Mesenchymal stem cell (in vitro differentiated cells and primary cell): Measurements from ENCODE around the gene KCNG2.

Experiments
- DNase-seq: peaks from one replicate; pipeline ENCODE4 v3.0.0-alpha.2; 2013
- H2AFZ ChIP-seq: one replicate; pipeline ENCODE4 v1.6.1; 2013; ENCODE audit warnings: low read depth, mild to moderate bottlenecking, control low read depth, inconsistent platforms, low read length, moderate library complexity
- H2AK5ac ChIP-seq: 2 replicates; pipeline ENCODE4 v1.6.1; 2013; ENCODE audit warnings: low read length, moderate library complexity, mild to moderate bottlenecking, inconsistent platforms; ENCODE audit not compliant: severe bottlenecking
- H2BK120ac ChIP-seq: one replicate; pipeline ENCODE4 v1.6.1; 2013; ENCODE audit warnings: low read depth, mild to moderate bottlenecking, inconsistent platforms, low read length, moderate library complexity
- H2BK12ac ChIP-seq, 2 experiments: one replicate each; pipeline ENCODE4 v1.6.1; 2013; ENCODE audit warnings: inconsistent platforms in 2 of 2, low read length in 2 of 2, mild to moderate bottlenecking in 2 of 2, moderate library complexity in 2 of 2, control low read depth in 1 of 2
- H2BK15ac ChIP-seq: one replicate; pipeline ENCODE4 v1.6.1; 2013; ENCODE audit warnings: mild to moderate bottlenecking, low read depth, inconsistent platforms; ENCODE audit not compliant: poor library complexity, severe bottlenecking
- H2BK5ac ChIP-seq: 2 replicates; pipeline ENCODE4 v1.6.1; 2013; ENCODE audit warnings: low read depth, mild to moderate bottlenecking, low read length, control low read depth, inconsistent platforms; ENCODE audit not compliant: poor library complexity, severe bottlenecking
- H3K14ac ChIP-seq, 2 experiments: one replicate each; pipeline ENCODE4 v1.6.1; 2013; ENCODE audit warnings: inconsistent platforms in 2 of 2, low read length in 2 of 2, control low read depth in 1 of 2, mild to moderate bottlenecking in 1 of 2, moderate library complexity in 1 of 2
- H3K18ac ChIP-seq, 2 experiments: one replicate each; pipeline ENCODE4 v1.6.1; 2013; ENCODE audit warnings: inconsistent platforms in 2 of 2, low read length in 2 of 2, control low read depth in 1 of 2, low read depth in 1 of 2, mild to moderate bottlenecking in 1 of 2
- H3K23ac ChIP-seq, 2 experiments: one replicate each; pipeline ENCODE4 v1.6.1; 2013; ENCODE audit warnings: inconsistent platforms in 2 of 2, low read length in 2 of 2, mild to moderate bottlenecking in 2 of 2, moderate library complexity in 2 of 2, control low read depth in 1 of 2
- H3K27ac ChIP-seq: 2 replicates; pipeline ENCODE4 v1.5.1; 2013; ENCODE audit warnings: mild to moderate bottlenecking, moderate library complexity, low read length, control low read depth, inconsistent platforms; ENCODE audit not compliant: poor library complexity, severe bottlenecking
- H3K27me3 ChIP-seq, 2 experiments: 2 replicates each; pipeline versions ENCODE4 v1.6.1 to v1.7.0; 2013; ENCODE audit warnings: low read length in 2 of 2, mild to moderate bottlenecking in 2 of 2, moderate library complexity in 2 of 2, control low read depth in 1 of 2, inconsistent platforms in 1 of 2; ENCODE audit not compliant: control insufficient read depth in 1 of 2, insufficient read depth in 1 of 2
- H3K36me3 ChIP-seq, 2 experiments: 2 replicates each; pipeline versions ENCODE4 v1.6.1 to v1.7.0; 2013; ENCODE audit warnings: low read length in 2 of 2, control low read depth in 1 of 2, inconsistent platforms in 1 of 2, low read depth in 1 of 2, mild to moderate bottlenecking in 1 of 2; ENCODE audit not compliant: insufficient read depth in 2 of 2, control insufficient read depth in 1 of 2
- H3K4ac ChIP-seq, 2 experiments: one replicate each; pipeline ENCODE4 v1.6.1; 2013; ENCODE audit warnings: inconsistent platforms in 2 of 2, low read length in 2 of 2, mild to moderate bottlenecking in 2 of 2, moderate library complexity in 2 of 2, control low read depth in 1 of 2, low read depth in 1 of 2
- H3K4me1 ChIP-seq: 2 replicates; pipeline ENCODE4 v1.6.1; 2013; ENCODE audit warnings: low read depth, low read length, control low read depth; ENCODE audit not compliant: control insufficient read depth, insufficient read depth
- H3K4me2 ChIP-seq: 2 replicates; pipeline ENCODE4 v1.6.1; 2013; ENCODE audit warnings: low read length, mild to moderate bottlenecking, inconsistent platforms; ENCODE audit not compliant: poor library complexity, severe bottlenecking
- H3K4me3 ChIP-seq, 2 experiments: 2 replicates each; pipeline versions ENCODE4 v1.5.1 to v1.7.0; 2013; ENCODE audit warnings: low read length in 2 of 2, mild to moderate bottlenecking in 2 of 2, control low read depth in 1 of 2, low read depth in 1 of 2; ENCODE audit not compliant: insufficient read depth in 1 of 2
- H3K79me1 ChIP-seq: replicated peaks from 2 replicates; pipeline ENCODE4 v1.6.1; 2013; ENCODE audit warnings: mild to moderate bottlenecking, control low read depth, low read length, inconsistent platforms; ENCODE audit not compliant: poor library complexity, severe bottlenecking
- H3K9ac ChIP-seq: 2 replicates; pipeline ENCODE4 v1.7.0; 2013; ENCODE audit warnings: mild to moderate bottlenecking, low read length, moderate library complexity
- H3K9me3 ChIP-seq: 2 replicates; pipeline ENCODE4 v1.7.0; 2013; ENCODE audit warnings: mild to moderate bottlenecking, low read length; ENCODE audit not compliant: control insufficient read depth
- H4K8ac ChIP-seq: one replicate; pipeline ENCODE4 v1.6.1; 2013; ENCODE audit warnings: inconsistent platforms, mild to moderate bottlenecking, low read length, moderate library complexity
- H4K91ac ChIP-seq: one replicate; pipeline ENCODE4 v1.6.1; 2013; ENCODE audit warnings: mild to moderate bottlenecking, low read length, inconsistent platforms
- WGBS: methylation state at CpG from one replicate; pipeline ENCODE4 v1.1.7; 2013; ENCODE audit warnings: mixed read lengths; 5-methylcytosine and 5-hydroxymethylcytosine counted together

KCNG2 gene

DNA sequence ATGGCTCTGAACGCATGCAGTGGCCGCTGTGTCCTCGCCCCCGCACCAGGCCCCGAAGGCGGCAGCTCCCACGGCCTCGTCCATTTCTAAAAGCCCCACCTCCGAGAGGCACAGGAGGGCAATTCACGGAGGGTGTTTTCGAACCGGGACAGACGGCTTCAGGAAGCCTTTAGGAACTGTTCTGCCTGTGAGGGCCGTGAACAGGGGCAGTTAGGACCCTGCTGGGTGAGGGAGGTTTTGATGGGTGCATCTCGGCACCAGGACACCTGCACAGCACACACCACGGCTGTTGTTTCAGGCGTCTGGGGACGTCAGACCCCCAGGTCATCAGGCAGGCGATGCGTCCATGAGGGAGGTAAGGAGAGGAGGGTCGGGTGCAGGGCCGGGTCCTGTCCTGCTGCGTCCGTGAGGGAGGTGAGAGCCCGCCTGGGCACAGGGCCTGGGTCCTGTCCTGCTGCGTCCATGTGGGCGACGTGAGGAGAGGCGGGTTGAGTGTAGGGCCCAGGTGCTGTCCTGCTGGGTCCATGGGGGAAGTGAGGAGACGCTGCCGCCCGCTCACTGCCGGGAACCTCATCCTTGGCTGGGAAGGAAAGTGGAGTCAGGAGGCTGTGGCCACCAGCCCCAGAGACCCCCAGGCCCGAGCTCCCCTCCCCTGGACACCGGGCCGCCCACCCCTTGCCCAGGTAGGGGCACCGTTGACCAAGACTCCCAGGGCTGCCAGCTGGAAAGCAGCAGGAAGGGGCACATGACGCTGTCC lies 25.5 kb upstream of the KCNG2 start:
- Histone ChIP-seq H3K79me1 (no peaks in the 10 kb centered on the region), H3K27ac (no peak overlapping the region), H3K4me1 (no peaks in the 10 kb centered on the region), H2BK120ac (no peak overlapping the region), H3K4me3 (no peak overlapping the region), H3K9ac (no peak overlapping the region), H2AK5ac (no peak overlapping the region), H4K8ac (no peak overlapping the region), H3K23ac (no peak overlapping the region), H3K27me3 (peaks cover 0 to 23% of the 10 kb centered on the region in 2 experiments), H4K91ac (no peak overlapping the region), H2BK12ac (no peak overlapping the region), H2BK5ac (no peak overlapping the region), H3K9me3 (peaks cover 22% of the 10 kb centered on the region), H3K4ac (no peak overlapping the region), H2BK15ac (no peak overlapping the region), H3K4me2 (no peak overlapping the region), H3K14ac (no peak overlapping the region), H3K18ac (no peak overlapping the region), H3K36me3 (no peaks in the 10 kb centered on the region), H2AFZ (no peak overlapping the region)
- 87% methylated on average over 38 of the region's 38 CpGs for WGBS
- no peak for DNase-seq

GRCh38 chr18:79772865-79773696 lies 24.7 kb upstream of the KCNG2 start:
- no peak overlapping the region for H3K4me3 ChIP-seq

DNA sequence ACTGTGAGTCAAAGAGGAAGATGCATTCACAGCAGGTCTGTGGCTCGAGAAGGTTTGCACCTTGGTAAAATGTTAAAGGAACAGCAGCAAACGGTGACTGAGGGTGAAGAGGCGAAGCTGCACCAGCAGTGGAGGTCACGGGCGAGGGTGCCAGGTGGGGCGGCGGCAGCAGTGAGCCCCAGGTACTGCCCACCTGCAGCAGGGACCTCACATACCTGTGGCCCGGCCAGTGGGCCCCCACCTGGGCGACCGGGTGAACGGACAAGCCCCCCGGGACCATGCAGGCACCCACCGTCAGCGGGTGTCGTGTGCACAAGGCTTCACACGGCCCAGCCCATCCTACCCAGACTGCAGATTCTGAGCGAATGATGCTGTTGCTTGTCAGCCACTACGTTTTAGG lies 23.6 kb upstream of the KCNG2 start:
- Histone ChIP-seq H3K27ac (no peak overlapping the region), H2BK120ac (no peak overlapping the region), H3K27me3 (peaks cover 0 to 40% of the 10 kb centered on the region in 2 experiments), H2AFZ (no peak overlapping the region), H3K4me2 (no peak overlapping the region), H3K4me3 (no peak overlapping the region), H3K79me1 (no peaks in the 10 kb centered on the region), H4K8ac (no peak overlapping the region), H2AK5ac (no peak overlapping the region), H3K4ac (no peak overlapping the region), H2BK5ac (no peak overlapping the region), H3K9me3 (peaks cover 10% of the 10 kb centered on the region), H3K18ac (no peak overlapping the region), H3K23ac (no peak overlapping the region), H3K36me3 (no peaks in the 10 kb centered on the region), H3K9ac (no peak overlapping the region), H2BK15ac (no peak overlapping the region), H3K4me1 (no peaks in the 10 kb centered on the region), H4K91ac (no peak overlapping the region), H2BK12ac (no peak overlapping the region), H3K14ac (no peak overlapping the region)
- 81% methylated on average over 18 of the region's 18 CpGs for WGBS
- no peak for DNase-seq

More at GRCh38 chr18:79772865-79773696, 24.7 kb upstream of the KCNG2 start:
- Histone ChIP-seq H3K23ac (no peak overlapping the region), H3K4me1 (no peaks in the 10 kb centered on the region), H2BK15ac (no peak overlapping the region), H3K4me2 (no peak overlapping the region), H4K8ac (no peak overlapping the region), H2AK5ac (no peak overlapping the region), H4K91ac (no peak overlapping the region), H2AFZ (no peak overlapping the region), H3K4ac (no peak overlapping the region), H3K18ac (no peak overlapping the region), H3K9me3 (peaks cover 17% of the 10 kb centered on the region), H2BK120ac (no peak overlapping the region), H3K36me3 (no peaks in the 10 kb centered on the region), H3K79me1 (no peaks in the 10 kb centered on the region), H3K27me3 (peaks cover 0 to 30% of the 10 kb centered on the region in 2 experiments), H3K9ac (no peak overlapping the region), H2BK12ac (no peak overlapping the region), H3K27ac (no peak overlapping the region), H2BK5ac (no peak overlapping the region), H3K14ac (no peak overlapping the region)
- no peak for DNase-seq
- 91% methylated on average over 29 of the region's 31 CpGs for WGBS
